Neuron (in vitro differentiated cells): ENCODE measurements around the gene ANKS3.

Experiments used
- H2AFZ ChIP-seq: one replicate; pipeline ENCODE4 v1.6.1; 2013; ENCODE audit warnings: low read depth, mild to moderate bottlenecking, inconsistent platforms, low read length, moderate library complexity
- H3K27me3 ChIP-seq: one replicate; pipeline ENCODE4 v1.6.1; 2013; ENCODE audit warnings: low read length; ENCODE audit not compliant: insufficient read depth
- H3K36me3 ChIP-seq: one replicate; pipeline ENCODE4 v1.6.1; 2013; ENCODE audit warnings: low read length; ENCODE audit not compliant: insufficient read depth
- H3K4me1 ChIP-seq: one replicate; pipeline ENCODE4 v1.6.1; 2013; ENCODE audit warnings: low read length; ENCODE audit not compliant: insufficient read depth
- H3K4me3 ChIP-seq: 2 replicates; pipeline ENCODE4 v1.5.1; 2013; ENCODE audit warnings: mild to moderate bottlenecking, low read length, moderate library complexity
- H3K9me3 ChIP-seq: one replicate; pipeline ENCODE4 v1.6.1; 2013; ENCODE audit warnings: low read length

Gene ANKS3, protein sequence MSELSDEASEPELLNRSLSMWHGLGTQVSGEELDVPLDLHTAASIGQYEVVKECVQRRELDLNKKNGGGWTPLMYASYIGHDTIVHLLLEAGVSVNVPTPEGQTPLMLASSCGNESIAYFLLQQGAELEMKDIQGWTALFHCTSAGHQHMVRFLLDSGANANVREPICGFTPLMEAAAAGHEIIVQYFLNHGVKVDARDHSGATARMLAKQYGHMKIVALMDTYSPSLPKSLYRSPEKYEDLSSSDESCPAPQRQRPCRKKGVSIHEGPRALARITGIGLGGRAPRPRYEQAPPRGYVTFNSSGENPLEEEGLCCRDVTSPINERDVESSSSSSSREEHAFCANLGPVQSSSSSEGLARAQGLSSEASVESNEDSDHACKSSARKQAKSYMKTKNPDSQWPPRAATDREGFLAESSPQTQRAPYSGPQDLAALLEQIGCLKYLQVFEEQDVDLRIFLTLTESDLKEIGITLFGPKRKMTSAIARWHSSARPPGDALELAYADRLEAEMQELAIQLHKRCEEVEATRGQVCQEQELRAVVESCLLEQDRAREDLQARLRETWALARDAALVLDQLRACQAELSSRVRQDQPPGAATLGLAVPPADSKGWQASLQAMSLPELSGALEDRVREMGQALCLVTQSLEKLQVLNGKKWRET

DNA sequence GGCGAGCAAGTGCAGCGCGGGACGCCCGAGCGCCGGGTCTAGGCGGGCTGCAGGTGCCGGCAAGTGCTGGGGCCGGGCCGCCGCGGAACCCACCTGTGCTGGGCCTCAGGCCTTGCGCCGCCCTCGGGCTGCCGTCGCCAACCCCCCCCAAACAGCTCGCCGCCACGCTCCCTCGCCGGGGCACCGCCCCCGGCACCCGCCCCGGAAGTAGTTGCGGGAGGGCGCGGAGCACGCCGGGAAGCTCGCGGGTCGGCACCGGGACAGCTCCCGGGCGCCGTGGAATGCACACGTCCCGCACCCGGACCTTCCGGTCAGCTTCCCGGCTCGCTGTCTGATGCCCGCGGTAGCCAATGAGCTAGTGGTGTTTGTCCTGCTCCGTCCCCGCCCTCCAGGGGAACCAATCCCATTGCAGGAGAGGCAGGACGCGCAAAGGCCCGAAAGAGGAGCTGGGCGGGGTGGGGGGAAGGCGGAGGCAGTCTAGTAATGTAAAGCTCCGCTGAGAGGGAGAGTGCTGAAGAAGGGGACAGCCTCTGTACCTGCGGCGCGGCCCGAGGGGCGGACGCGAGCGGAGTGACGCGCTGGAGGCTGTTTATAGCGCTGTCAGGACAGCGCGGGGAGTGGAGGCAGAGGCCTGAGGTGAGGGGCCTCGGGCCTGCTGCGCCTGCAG lies at the start of gene ANKS3, which contains the start of gene DNAAF8:
Gene ANKS3, minus strand, starts transcription at position 209 of the 667 bp plus-strand sequence. CDS start 4,122 bp downstream, outside the sequence.
Gene DNAAF8, plus strand, starts transcription at position 475 of the 667 bp plus-strand sequence. CDS start 1,978 bp downstream, outside the sequence.
- H3K27me3 ChIP-seq = no peaks in the 10 kb centered on the region
- H3K4me1 ChIP-seq = peaks cover 8% of the 10 kb centered on the region
- H2AFZ ChIP-seq = peak within 1 kb of the TSS; percentile 69
- no peaks in the 10 kb centered on the region for H3K9me3 ChIP-seq
- peak within 1 kb of the TSS; percentile 93 for H3K4me3 ChIP-seq
- H3K36me3 ChIP-seq = peaks cover 6% of the 10 kb centered on the region

DNA sequence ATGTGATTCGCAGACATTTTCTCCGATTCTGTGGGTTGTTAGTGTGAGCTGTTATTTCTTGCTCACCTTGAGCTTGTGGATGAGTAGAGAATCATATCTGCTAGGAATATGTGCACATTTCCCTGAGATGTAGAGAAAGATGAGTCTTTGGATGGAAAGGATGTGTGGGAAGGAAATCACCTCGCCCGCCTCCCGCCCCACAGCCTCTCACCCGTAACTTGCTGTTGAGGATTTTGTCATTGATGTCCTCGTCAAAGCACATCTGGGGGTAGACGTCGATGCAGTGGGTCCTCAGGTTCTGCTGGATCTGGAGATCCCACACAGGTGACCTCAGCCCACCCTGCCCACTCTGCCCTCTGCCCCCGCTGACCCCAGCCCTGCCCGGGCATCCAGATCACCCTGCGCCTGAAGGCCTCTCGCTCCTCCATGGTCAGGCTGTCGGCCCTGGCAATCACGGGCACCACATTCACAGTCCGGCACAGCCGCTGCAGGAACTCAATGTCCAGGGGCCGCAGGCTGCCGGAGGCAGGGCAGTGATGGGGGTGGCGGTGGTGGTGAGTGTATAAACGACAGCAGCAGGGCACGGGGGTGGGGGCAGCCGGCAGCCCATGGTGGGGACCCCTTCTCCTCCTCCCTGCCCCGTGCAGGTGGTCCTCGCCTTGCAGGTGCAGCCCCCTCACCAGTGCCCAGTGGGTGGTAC lies 49.3 kb upstream of the ANKS3 start:
- H3K27me3 ChIP-seq = no peaks in the 10 kb centered on the region
- H3K4me1 ChIP-seq = no peaks in the 10 kb centered on the region
- H3K4me3 ChIP-seq = no peak overlapping the region
- no peak overlapping the region for H2AFZ ChIP-seq
- H3K9me3 ChIP-seq = no peaks in the 10 kb centered on the region
- no peaks in the 10 kb centered on the region for H3K36me3 ChIP-seq

DNA sequence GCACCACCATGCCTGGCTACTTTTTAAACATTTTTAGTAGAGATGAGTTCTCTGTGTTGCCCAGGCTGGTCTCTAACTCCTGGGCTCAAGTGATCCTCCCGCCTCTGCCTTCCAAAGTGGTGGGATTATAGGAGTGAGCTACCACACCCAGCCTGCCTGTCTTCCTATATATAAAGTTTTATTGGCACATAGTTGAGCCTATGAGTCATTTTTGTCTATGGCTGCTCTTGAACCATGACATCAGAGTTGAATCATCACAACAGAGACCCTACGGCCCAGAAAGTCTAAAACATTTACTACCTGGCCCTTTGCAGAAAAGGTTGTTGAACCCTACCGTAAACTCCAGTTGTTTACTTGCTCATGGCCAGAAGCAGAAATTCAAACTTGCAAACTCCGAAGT lies 46.2 kb upstream of the ANKS3 start:
- no peak overlapping the region for H2AFZ ChIP-seq
- H3K4me1 ChIP-seq = no peaks in the 10 kb centered on the region
- H3K4me3 ChIP-seq = no peak overlapping the region
- H3K27me3 ChIP-seq = no peaks in the 10 kb centered on the region
- H3K36me3 ChIP-seq = no peaks in the 10 kb centered on the region
- H3K9me3 ChIP-seq = peaks cover 1% of the 10 kb centered on the region

DNA sequence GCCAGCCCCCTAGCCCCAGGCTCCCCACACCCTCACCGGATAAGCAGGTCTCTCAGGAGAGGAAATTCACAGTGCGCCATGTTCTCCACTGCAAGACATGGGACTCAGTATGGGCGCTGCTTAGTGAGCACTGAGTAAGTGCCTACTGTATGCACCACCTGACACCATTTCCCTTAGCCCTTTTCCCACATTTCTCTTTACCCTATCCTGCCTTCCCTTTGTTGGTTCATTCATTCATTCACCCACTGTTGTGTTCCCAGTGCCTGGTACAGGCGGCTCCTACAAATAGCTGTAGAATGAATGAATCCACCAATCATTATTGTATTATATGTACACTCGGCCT lies 44.0 kb upstream of the ANKS3 start:
- no peaks in the 10 kb centered on the region for H3K36me3 ChIP-seq
- no peak overlapping the region for H3K4me3 ChIP-seq
- no peak overlapping the region for H2AFZ ChIP-seq
- H3K27me3 ChIP-seq = no peaks in the 10 kb centered on the region
- H3K4me1 ChIP-seq = no peaks in the 10 kb centered on the region
- peaks cover 5% of the 10 kb centered on the region for H3K9me3 ChIP-seq

DNA sequence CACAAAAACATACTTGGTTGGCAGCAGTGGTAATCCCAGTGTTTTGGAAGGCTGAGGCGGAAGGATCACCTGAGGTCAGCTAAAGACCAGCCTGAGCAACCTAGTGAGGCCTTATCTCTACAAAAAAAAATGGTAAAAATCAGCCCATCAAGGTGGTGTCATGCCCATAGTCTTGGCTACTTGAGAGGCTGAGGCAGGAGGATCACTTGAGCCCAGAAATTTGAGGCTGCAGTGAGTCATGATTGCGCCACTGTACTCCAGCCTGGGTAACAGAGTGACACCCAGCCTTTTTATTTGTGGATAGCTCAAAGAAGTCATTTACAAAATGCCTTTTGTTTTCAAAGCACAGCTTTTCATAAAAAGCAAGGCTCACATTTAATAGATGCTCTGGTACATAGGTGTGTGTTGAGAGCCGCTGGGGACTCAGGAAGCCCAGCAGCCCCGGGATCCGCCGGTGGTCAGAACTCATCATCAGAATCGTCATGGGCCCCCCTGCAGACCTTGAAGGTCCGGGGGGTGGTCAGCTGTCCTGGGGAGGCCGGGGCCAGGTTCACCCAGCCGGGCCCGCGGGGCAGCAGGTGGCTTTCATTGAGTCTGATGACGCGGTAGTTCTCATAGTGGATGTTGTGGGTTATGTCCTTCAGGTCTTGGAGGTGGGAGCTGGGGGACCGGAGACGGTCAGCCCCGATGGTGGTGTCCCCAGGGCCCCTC lies 43.4 kb upstream of the ANKS3 start:
- H3K27me3 ChIP-seq = no peaks in the 10 kb centered on the region
- H2AFZ ChIP-seq = no peak overlapping the region
- H3K9me3 ChIP-seq = peaks cover 5% of the 10 kb centered on the region
- no peak overlapping the region for H3K4me3 ChIP-seq
- no peaks in the 10 kb centered on the region for H3K4me1 ChIP-seq
- no peaks in the 10 kb centered on the region for H3K36me3 ChIP-seq

DNA sequence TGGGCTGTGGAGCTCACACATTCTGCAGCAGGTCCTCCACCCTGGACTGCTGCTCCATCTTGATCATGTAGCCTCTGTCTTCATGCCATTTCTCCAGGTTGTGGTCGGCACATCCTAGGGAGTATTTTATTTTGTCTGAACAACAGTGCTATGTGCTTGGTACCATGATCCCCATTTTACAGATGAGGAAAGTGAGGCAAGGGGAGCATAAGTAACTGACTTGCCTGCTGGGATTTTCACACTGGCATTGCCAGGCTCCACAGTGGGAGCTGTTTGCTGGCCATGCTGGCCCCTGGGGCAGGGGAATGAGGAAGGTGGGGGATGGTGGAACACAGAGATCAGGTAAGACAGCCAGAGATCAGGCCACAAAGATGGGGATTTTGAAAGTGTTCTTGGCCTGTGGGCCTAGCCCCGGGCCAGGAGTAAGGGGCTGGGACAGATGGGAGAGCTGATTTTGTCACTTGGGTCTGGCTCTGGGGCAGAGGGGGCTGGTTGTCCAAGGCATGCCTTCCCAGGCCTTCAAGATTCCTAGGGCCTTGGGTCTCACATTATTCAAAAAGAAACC lies 42.2 kb upstream of the ANKS3 start:
- Histone ChIP-seq H3K36me3 (no peaks in the 10 kb centered on the region), H3K4me1 (no peaks in the 10 kb centered on the region), H2AFZ (no peak overlapping the region), H3K27me3 (no peaks in the 10 kb centered on the region), H3K4me3 (no peak overlapping the region), H3K9me3 (peaks cover 5% of the 10 kb centered on the region)

DNA sequence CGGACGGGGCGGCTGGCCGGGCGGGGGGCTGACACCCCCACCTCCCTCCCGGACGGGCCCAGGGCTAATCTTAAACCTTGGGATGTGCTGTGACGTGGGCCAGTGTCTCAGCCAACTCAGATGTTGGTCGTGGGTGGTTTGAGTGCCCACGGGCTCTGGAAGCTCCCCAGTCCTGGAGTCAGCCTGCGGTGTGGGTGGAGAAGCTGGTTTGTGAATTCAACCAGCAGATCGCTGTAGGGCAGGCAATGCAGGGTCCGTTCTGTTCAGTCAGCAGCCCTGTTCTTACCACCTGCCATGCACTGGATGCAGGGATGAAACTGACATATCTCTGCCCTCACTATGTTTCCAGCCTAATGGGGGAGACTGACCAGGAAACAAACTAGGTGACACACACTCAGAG lies 40.9 kb upstream of the ANKS3 start:
- Histone ChIP-seq H3K9me3 (peaks cover 5% of the 10 kb centered on the region), H2AFZ (no peak overlapping the region), H3K4me3 (no peak overlapping the region), H3K27me3 (no peaks in the 10 kb centered on the region), H3K4me1 (no peaks in the 10 kb centered on the region), H3K36me3 (no peaks in the 10 kb centered on the region)

DNA sequence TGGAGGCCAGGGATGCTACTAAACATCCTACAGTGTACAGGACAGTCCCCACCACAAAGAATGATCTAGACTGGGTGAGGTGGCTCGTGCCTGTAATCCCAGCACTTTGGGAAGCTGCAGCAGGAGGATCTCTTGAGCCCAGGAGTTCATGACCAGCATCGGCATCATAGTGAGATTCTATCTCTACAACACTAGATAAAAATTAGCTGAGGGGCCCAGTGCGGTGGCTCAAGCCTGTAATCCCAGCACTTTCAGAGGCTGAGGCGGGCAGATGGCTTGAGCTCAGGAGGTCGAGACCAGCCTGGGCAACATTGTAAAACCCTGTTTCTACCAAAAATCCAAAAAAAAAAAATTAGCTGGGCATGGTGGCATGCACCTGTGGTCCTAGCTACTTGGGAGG lies 38.3 kb upstream of the ANKS3 start:
- no peaks in the 10 kb centered on the region for H3K27me3 ChIP-seq
- no peak overlapping the region for H2AFZ ChIP-seq
- peaks cover 4% of the 10 kb centered on the region for H3K4me1 ChIP-seq
- H3K9me3 ChIP-seq = peaks cover 5% of the 10 kb centered on the region
- no peak overlapping the region for H3K4me3 ChIP-seq
- no peaks in the 10 kb centered on the region for H3K36me3 ChIP-seq

DNA sequence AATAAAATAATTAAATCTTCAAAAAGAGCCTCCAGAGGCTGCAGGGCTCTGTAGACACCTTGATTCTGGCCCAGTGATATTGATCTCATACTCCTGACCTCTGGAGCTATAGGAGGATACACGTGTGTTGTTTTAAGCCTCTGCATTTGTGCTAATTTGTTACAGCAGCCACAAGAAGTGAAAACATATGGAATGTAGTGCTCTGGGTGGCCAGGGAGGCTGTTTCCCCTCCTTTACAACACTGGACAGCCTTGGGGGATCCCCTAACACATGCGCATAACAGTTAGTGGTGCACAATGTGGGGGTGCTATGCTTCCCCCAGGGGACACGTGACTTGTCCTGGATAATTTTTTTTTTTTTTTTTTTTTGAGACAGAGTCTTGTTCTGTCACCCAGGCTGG lies 37.6 kb upstream of the ANKS3 start:
- no peak overlapping the region for H3K4me3 ChIP-seq
- no peaks in the 10 kb centered on the region for H3K27me3 ChIP-seq
- no peaks in the 10 kb centered on the region for H3K36me3 ChIP-seq
- H2AFZ ChIP-seq = no peak overlapping the region
- H3K9me3 ChIP-seq = peaks cover 5% of the 10 kb centered on the region
- peaks cover 4% of the 10 kb centered on the region for H3K4me1 ChIP-seq

DNA sequence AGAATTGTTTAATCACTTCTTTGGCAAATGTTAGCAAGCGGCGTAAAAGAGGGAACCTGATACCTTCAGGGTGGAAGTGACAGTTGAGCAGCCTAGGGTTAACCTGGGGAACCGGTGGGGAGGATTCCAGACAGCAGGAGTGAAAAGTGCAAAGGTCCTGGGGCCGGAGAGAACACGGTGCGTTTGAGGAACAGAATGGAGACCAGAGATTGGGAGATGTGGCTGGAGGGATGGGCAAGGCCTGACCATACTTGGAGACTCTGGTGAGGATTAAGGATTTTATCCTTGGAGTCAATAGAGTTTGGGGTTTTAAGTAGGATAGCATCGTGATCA lies 35.2 kb upstream of the ANKS3 start:
- H3K4me3 ChIP-seq = peak overlapping the region; percentile 33
- H3K36me3 ChIP-seq = peaks cover 8% of the 10 kb centered on the region
- no peaks in the 10 kb centered on the region for H3K9me3 ChIP-seq
- H2AFZ ChIP-seq = peak overlapping the region; percentile 50
- peaks cover 14% of the 10 kb centered on the region for H3K4me1 ChIP-seq
- no peaks in the 10 kb centered on the region for H3K27me3 ChIP-seq

DNA sequence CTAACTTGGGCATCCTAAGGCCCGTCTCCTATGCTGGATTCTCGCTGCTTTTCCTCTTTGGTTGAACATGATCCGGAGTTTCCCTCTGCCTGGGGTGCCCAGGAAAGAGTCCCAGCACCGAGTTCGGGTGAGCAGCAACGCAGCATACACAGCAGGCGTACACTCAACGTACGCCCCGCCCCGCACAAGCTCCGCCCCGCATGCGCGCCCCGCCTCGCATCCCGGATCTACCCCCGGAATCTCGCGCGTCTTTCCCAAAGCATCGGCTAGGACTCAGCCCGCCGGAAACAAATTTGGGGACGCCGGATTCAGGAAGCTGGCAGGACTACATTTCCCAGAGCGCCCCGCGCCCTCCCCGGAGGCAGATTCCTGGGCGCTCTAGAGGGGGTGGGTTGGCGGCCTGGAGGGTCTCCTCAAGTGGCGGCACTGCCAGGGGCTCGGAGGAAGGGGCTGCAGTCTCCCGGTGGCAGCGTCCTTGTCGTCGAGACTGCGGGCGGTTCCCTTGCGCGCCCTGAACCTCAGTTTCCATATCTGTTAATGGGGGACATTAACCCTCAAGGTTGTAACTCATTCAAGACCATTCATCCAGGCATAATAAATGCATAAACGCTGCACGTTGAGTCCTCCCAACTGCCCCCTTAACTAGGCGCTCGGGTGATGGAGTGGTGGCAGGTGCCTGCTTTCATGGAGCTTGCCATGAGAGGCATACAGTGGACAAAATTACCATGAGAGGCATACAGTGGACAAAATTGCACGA lies 34.7 kb upstream of the ANKS3 start:
- Histone ChIP-seq H3K4me3 (peak overlapping the region; percentile 41), H3K4me1 (peaks cover 14% of the 10 kb centered on the region), H3K27me3 (no peaks in the 10 kb centered on the region), H3K9me3 (no peaks in the 10 kb centered on the region), H2AFZ (peak overlapping the region; percentile 50), H3K36me3 (peaks cover 13% of the 10 kb centered on the region)
